WTC11 (cell line): Measurements from ENCODE around the gene HSPH1. TPM values are rescaled to one million over a fixed set of nuclear protein-coding genes. Genes with fewer than 3 reads are reported as not detected.

Source experiments
- ATAC-seq: fragments of 200-7000 bp; cut with Tn5 transposase; 2 replicates; pipeline ENCODE4 v1.10.0; 2021; ENCODE audit warnings: mild to moderate bottlenecking, moderate library complexity
- CTCF ChIA-PET: fragments of 300-600 bp; sonication (Branson Sonifier 250); formaldehyde crosslinking; loops from one replicate; lab custom pipeline; 2021; ENCODE audit warnings: antibody characterized with exemption; lab: Charles Lee
- POLR2A ChIA-PET: fragments of 350-600 bp; sonication (Branson Sonifier 250); formaldehyde crosslinking; loops from one replicate; lab custom pipeline; 2021; ENCODE audit warnings: antibody characterized with exemption; lab: Charles Lee
- DNase-seq: peaks from one replicate; pipeline ENCODE4 v3.0.0; 2021; ENCODE audit warnings: low spot score
- H3K27ac Mint-ChIP-seq: 2 replicates; pipeline ENCODE4 v1.8.0; 2021; ENCODE audit warnings: mixed read lengths
- H3K27me3 Mint-ChIP-seq: 2 replicates; pipeline ENCODE4 v1.8.0; 2021; ENCODE audit warnings: low read depth, mild to moderate bottlenecking, moderate library complexity, mixed read lengths
- H3K36me3 Mint-ChIP-seq: 2 replicates; pipeline ENCODE4 v1.8.0; 2021; ENCODE audit warnings: mixed read lengths
- H3K4me1 Mint-ChIP-seq: 2 replicates; pipeline ENCODE4 v1.8.0; 2022; ENCODE audit warnings: mixed read lengths
- H3K4me3 Mint-ChIP-seq: 2 replicates; pipeline ENCODE4 v1.8.0; 2021; ENCODE audit warnings: mild to moderate bottlenecking, moderate library complexity, mixed read lengths
- H3K9me3 Mint-ChIP-seq: 2 replicates; pipeline ENCODE4 v1.8.0; 2021; ENCODE audit warnings: mixed read lengths
- E2F1 ChIP-seq: sonication (generic); formaldehyde crosslinking; IDR thresholded peaks from 2 replicates; pipeline ENCODE4 v1.8.0; 2022; ENCODE audit warnings: mild to moderate bottlenecking, missing genetic modification reagents
- ELF4 ChIP-seq: sonication (generic); formaldehyde crosslinking; IDR thresholded peaks from 2 replicates; pipeline ENCODE4 v1.8.1; 2022; ENCODE audit warnings: low read depth, mild to moderate bottlenecking, moderate library complexity, missing genetic modification reagents
- FOXK1 ChIP-seq: sonication (generic); formaldehyde crosslinking; IDR thresholded peaks from 2 replicates; pipeline ENCODE4 v1.8.0; 2022; ENCODE audit warnings: mild to moderate bottlenecking, moderate library complexity, missing genetic modification reagents
- FOXP1 ChIP-seq: sonication (generic); formaldehyde crosslinking; IDR thresholded peaks from 2 replicates; pipeline ENCODE4 v1.8.0; 2022; ENCODE audit warnings: missing genetic modification reagents, mild to moderate bottlenecking, moderate library complexity, borderline replicate concordance
- IRF2 ChIP-seq: sonication (generic); formaldehyde crosslinking; IDR thresholded peaks from 2 replicates; pipeline ENCODE4 v1.8.0; 2022; ENCODE audit warnings: low read depth, missing genetic modification reagents, borderline replicate concordance
- KAT7 ChIP-seq: sonication (generic); formaldehyde crosslinking; IDR thresholded peaks from 2 replicates; pipeline ENCODE4 v1.8.1; 2023; ENCODE audit warnings: missing genetic modification reagents, mild to moderate bottlenecking, borderline replicate concordance
- NFYB ChIP-seq: sonication (generic); formaldehyde crosslinking; conservative IDR thresholded peaks from 2 replicates; pipeline ENCODE4 v1.8.0; 2022; ENCODE audit warnings: low read depth, missing genetic modification reagents
- NR2C2 ChIP-seq: sonication (generic); formaldehyde crosslinking; IDR thresholded peaks from 2 replicates; pipeline ENCODE4 v1.8.0; 2022; ENCODE audit warnings: mild to moderate bottlenecking, missing genetic modification reagents
- PREB ChIP-seq: sonication (generic); formaldehyde crosslinking; IDR thresholded peaks from 2 replicates; pipeline ENCODE4 v1.8.1; 2022; ENCODE audit warnings: mild to moderate bottlenecking, missing genetic modification reagents, moderate library complexity, borderline replicate concordance
- RELA ChIP-seq: sonication (generic); formaldehyde crosslinking; IDR thresholded peaks from 2 replicates; pipeline ENCODE4 v1.8.1; 2022; ENCODE audit warnings: missing genetic modification reagents, mild to moderate bottlenecking, borderline replicate concordance
- SP1 ChIP-seq: sonication (generic); formaldehyde crosslinking; conservative IDR thresholded peaks from 2 replicates; pipeline ENCODE4 v1.8.1; 2022; ENCODE audit warnings: missing genetic modification reagents
- TP53 ChIP-seq: sonication (generic); formaldehyde crosslinking; IDR thresholded peaks from 2 replicates; pipeline ENCODE4 v1.8.1; 2023; ENCODE audit warnings: mild to moderate bottlenecking, missing genetic modification reagents
- ZMAT4 ChIP-seq: fragments of 250-450 bp; sonication (Bioruptor Pico); IDR thresholded peaks from 2 replicates; pipeline ENCODE4 v1.9.0; 2021; ENCODE audit warnings: mild to moderate bottlenecking
- ZNF121 ChIP-seq: sonication (generic); formaldehyde crosslinking; IDR thresholded peaks from 2 replicates; pipeline ENCODE4 v1.8.0; 2023; ENCODE audit warnings: missing genetic modification reagents
- ZNF416 ChIP-seq: fragments of 250-450 bp; sonication (Bioruptor Pico); IDR thresholded peaks from 2 replicates; pipeline ENCODE4 v1.9.0; 2021; ENCODE audit warnings: mild to moderate bottlenecking, inconsistent platforms
- ZSCAN18 ChIP-seq: fragments of 250-450 bp; sonication (Bioruptor Pico); IDR thresholded peaks from 2 replicates; pipeline ENCODE4 v2.1.2; 2022; ENCODE audit warnings: mild to moderate bottlenecking, moderate library complexity
- total RNA-seq: library from RNA; stranded (reverse); gene quantifications from 3 replicates; pipeline ENCODE4 v1.2.3, GENCODE V29; 2021
- TF ChIP-seq, protein P1 (sequence below): fragments of 250-450 bp; sonication (Bioruptor Pico); IDR thresholded peaks from 2 replicates; pipeline ENCODE4 v1.9.0; 2021; ENCODE audit warnings: mild to moderate bottlenecking
- TF ChIP-seq, protein P2 (sequence below): fragments of 200-600 bp; IDR thresholded peaks from 2 replicates; pipeline ENCODE4 v1.8.0; 2022; ENCODE audit warnings: antibody characterized with exemption
- TF ChIP-seq, protein P3 (sequence below): sonication (generic); formaldehyde crosslinking; IDR thresholded peaks from 2 replicates; pipeline ENCODE4 v1.8.1; 2023; ENCODE audit warnings: mild to moderate bottlenecking, moderate library complexity, missing genetic modification reagents

The HSPH1 gene
- total RNA-seq, 1 experiment from 2014 or later: 114 TPM

DNA sequence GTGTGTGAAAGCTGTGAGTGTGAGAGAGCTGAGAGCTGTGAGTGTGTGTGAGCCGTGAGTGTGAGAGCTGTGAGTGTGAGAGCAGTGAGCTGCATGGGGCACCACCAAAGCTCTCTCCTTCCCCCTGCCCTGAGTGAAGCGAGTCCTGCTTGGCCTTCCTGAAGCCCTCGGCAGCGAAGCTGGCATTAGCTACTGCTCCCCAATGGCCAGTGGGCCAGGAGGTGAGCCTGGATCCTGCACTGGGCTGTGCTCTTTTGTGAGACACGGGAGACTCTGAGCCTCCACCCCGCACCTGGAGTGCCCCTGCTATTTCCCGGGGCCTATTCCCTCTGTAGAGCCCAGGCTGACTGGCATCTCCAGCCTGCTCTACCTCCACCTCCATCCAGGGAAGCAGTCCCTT, 51.5 kb downstream of the HSPH1 start (continued):
- TF ChIP-seq NR2C2 (CRISPR knock-in tag): no peak
- TF ChIP-seq, all 79 proteins: peak for 0

- TF ChIP-seq, protein P1, sequence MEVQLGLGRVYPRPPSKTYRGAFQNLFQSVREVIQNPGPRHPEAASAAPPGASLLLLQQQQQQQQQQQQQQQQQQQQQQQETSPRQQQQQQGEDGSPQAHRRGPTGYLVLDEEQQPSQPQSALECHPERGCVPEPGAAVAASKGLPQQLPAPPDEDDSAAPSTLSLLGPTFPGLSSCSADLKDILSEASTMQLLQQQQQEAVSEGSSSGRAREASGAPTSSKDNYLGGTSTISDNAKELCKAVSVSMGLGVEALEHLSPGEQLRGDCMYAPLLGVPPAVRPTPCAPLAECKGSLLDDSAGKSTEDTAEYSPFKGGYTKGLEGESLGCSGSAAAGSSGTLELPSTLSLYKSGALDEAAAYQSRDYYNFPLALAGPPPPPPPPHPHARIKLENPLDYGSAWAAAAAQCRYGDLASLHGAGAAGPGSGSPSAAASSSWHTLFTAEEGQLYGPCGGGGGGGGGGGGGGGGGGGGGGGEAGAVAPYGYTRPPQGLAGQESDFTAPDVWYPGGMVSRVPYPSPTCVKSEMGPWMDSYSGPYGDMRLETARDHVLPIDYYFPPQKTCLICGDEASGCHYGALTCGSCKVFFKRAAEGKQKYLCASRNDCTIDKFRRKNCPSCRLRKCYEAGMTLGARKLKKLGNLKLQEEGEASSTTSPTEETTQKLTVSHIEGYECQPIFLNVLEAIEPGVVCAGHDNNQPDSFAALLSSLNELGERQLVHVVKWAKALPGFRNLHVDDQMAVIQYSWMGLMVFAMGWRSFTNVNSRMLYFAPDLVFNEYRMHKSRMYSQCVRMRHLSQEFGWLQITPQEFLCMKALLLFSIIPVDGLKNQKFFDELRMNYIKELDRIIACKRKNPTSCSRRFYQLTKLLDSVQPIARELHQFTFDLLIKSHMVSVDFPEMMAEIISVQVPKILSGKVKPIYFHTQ (CRISPR knock-in tag): no peak
- TF ChIP-seq FOXK1: no peak
- TF ChIP-seq ELF4 (CRISPR knock-in tag): no peak
- TF ChIP-seq, all 79 proteins: peak for 0
These were observed 54.6 kb downstream of the HSPH1 start for GRCh38 chr13:31107109-31107508.

GRCh38 chr13:31105856-31106255, 55.8 kb downstream of the HSPH1 start:
- no peaks in the 10 kb centered on the region for H3K9me3 Mint-ChIP-seq
- POLR2A ChIA-PET: no interaction called here
- DNase-seq (no peak), ATAC-seq (no peak)
- no peak overlapping the region for H3K27ac Mint-ChIP-seq
- H3K36me3 Mint-ChIP-seq: no peaks in the 10 kb centered on the region
- TF ChIP-seq ZNF121 (CRISPR knock-in tag) (no peak), SP1 (CRISPR knock-in tag) (no peak), FOXP1 (CRISPR knock-in tag) (no peak), IRF2 (no peak), E2F1 (CRISPR knock-in tag) (no peak), ZSCAN18 (CRISPR knock-in tag) (no peak), ZNF416 (CRISPR knock-in tag) (no peak), ZMAT4 (CRISPR knock-in tag) (no peak), KAT7 (no peak), PREB (CRISPR knock-in tag) (no peak), NFYB (CRISPR knock-in tag) (no peak), RELA (CRISPR knock-in tag) (no peak), TP53 (CRISPR knock-in tag) (no peak)
- TF ChIP-seq, protein P2, sequence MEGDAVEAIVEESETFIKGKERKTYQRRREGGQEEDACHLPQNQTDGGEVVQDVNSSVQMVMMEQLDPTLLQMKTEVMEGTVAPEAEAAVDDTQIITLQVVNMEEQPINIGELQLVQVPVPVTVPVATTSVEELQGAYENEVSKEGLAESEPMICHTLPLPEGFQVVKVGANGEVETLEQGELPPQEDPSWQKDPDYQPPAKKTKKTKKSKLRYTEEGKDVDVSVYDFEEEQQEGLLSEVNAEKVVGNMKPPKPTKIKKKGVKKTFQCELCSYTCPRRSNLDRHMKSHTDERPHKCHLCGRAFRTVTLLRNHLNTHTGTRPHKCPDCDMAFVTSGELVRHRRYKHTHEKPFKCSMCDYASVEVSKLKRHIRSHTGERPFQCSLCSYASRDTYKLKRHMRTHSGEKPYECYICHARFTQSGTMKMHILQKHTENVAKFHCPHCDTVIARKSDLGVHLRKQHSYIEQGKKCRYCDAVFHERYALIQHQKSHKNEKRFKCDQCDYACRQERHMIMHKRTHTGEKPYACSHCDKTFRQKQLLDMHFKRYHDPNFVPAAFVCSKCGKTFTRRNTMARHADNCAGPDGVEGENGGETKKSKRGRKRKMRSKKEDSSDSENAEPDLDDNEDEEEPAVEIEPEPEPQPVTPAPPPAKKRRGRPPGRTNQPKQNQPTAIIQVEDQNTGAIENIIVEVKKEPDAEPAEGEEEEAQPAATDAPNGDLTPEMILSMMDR: no peak
- TF ChIP-seq, protein P3, sequence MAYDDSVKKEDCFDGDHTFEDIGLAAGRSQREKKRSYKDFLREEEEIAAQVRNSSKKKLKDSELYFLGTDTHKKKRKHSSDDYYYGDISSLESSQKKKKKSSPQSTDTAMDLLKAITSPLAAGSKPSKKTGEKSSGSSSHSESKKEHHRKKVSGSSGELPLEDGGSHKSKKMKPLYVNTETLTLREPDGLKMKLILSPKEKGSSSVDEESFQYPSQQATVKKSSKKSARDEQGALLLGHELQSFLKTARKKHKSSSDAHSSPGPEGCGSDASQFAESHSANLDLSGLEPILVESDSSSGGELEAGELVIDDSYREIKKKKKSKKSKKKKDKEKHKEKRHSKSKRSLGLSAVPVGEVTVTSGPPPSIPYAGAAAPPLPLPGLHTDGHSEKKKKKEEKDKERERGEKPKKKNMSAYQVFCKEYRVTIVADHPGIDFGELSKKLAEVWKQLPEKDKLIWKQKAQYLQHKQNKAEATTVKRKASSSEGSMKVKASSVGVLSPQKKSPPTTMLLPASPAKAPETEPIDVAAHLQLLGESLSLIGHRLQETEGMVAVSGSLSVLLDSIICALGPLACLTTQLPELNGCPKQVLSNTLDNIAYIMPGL (CRISPR knock-in tag): no peak
- H3K4me1 Mint-ChIP-seq: peaks cover 5% of the 10 kb centered on the region
- CTCF ChIA-PET: interaction anchor here (0.6 to 3.5 kb wide), 10 partner anchors 9 to 1663 kb away, joined by 3 to 13 read pairs (median 4); no protein-coding TSS in a partner anchor
- H3K27me3 Mint-ChIP-seq: no peaks in the 10 kb centered on the region; the same call in 1 of the 2 replicates
- H3K4me3 Mint-ChIP-seq: no peak overlapping the region

More at GRCh38 chr13:31107109-31107508, 54.6 kb downstream of the HSPH1 start:
- H3K4me3 Mint-ChIP-seq: no peak overlapping the region
- H3K27me3 Mint-ChIP-seq: no peaks in the 10 kb centered on the region
- CTCF ChIA-PET: no interaction called here
- no peaks in the 10 kb centered on the region for H3K9me3 Mint-ChIP-seq
- DNase-seq: no peak
- POLR2A ChIA-PET: no interaction called here
- H3K4me1 Mint-ChIP-seq: 0 out of 2 replicates have a peak, but pooled peaks cover 3% of the 10 kb centered on the region
- no peaks in the 10 kb centered on the region for H3K36me3 Mint-ChIP-seq
- no peak for ATAC-seq
- H3K27ac Mint-ChIP-seq: no peak overlapping the region
